K562 (cell line): ENCODE data around the gene CEACAM7. TPM values are rescaled to one million over a fixed set of nuclear protein-coding genes. Genes with fewer than 3 reads are reported as not detected.

Source experiments
- DDX20 ChIP-seq: fragments of 450-650 bp; IDR thresholded peaks from 2 replicates; pipeline ENCODE4 v1.6.1; 2016; ENCODE audit warnings: missing genetic modification characterization, low read depth, mild to moderate bottlenecking, missing compliant biosample characterization, moderate library complexity
- HBP1 ChIP-seq: fragments of 450-650 bp; formaldehyde crosslinking; IDR thresholded peaks from 2 replicates; pipeline ENCODE4 v1.4.0; 2022; ENCODE audit warnings: missing genetic modification characterization
- HEY1 ChIP-seq: fragments of 250-450 bp; sonication (Bioruptor Pico); IDR thresholded peaks from 2 replicates; pipeline ENCODE4 v1.5.0; 2020; ENCODE audit warnings: mild to moderate bottlenecking, moderate library complexity, borderline replicate concordance
- KDM4B ChIP-seq, 2 experiments: fragments of 450-650 bp in 1 of 2; sonication (generic) in 1 of 2; IDR thresholded peaks; 2 replicates each; pipeline ENCODE4 v1.6.1; 2016 to 2017; ENCODE audit warnings: borderline replicate concordance in 2 of 2, antibody characterized with exemption in 1 of 2, low read depth in 1 of 2, mild to moderate bottlenecking in 1 of 2
- MAX ChIP-seq: sonication (generic); formaldehyde crosslinking; IDR thresholded peaks from 2 replicates; pipeline ENCODE4 v1.9.0; 2022; ENCODE audit warnings: mild to moderate bottlenecking, missing genetic modification reagents
- NR3C1 ChIP-seq: sonication (generic); formaldehyde crosslinking; IDR thresholded peaks from 2 replicates; pipeline ENCODE4 v1.8.1; 2022; ENCODE audit warnings: missing genetic modification reagents
- RERE ChIP-seq: sonication (generic); formaldehyde crosslinking; IDR thresholded peaks from 2 replicates; pipeline ENCODE4 v1.8.0; 2023; ENCODE audit warnings: missing genetic modification reagents, mild to moderate bottlenecking, borderline replicate concordance
- SAFB2 ChIP-seq: fragments of 200-400 bp; formaldehyde crosslinking; IDR thresholded peaks from 2 replicates; pipeline ENCODE4 v1.6.1; 2018; ENCODE audit warnings: borderline replicate concordance, low read length, low read depth, moderate library complexity; ENCODE audit not compliant: severe bottlenecking
- SLC30A9 ChIP-seq: fragments of 250-450 bp; sonication (Bioruptor Pico); IDR thresholded peaks from 2 replicates; pipeline ENCODE4 v1.8.0; 2022; ENCODE audit warnings: mild to moderate bottlenecking, moderate library complexity
- SPI1 ChIP-seq: IDR thresholded peaks from 2 replicates; pipeline ENCODE4 v1.6.1; 2011; ENCODE audit warnings: low read depth, low read length, control low read depth, borderline replicate concordance
- USF2 ChIP-seq: sonication (generic); formaldehyde crosslinking; IDR thresholded peaks from 2 replicates; pipeline ENCODE4 v1.5.0; 2020; ENCODE audit warnings: missing genetic modification reagents
- ZBTB12 ChIP-seq: fragments of 250-450 bp; sonication (Bioruptor Pico); IDR thresholded peaks from 2 replicates; pipeline ENCODE4 v1.4.0; 2020
- ZKSCAN1 ChIP-seq: fragments of 150-350 bp; IDR thresholded peaks from 2 replicates; pipeline ENCODE4 v1.6.1; 2016; ENCODE audit warnings: low read depth, low read length
- ZKSCAN8 ChIP-seq: fragments of 200-800 bp; sonication (Bioruptor generic); IDR thresholded peaks from 2 replicates; pipeline ENCODE4 v1.6.1; 2016; ENCODE audit warnings: missing genetic modification characterization, missing compliant biosample characterization
- ZNF239 ChIP-seq: fragments of 250-450 bp; sonication (Bioruptor Pico); IDR thresholded peaks from 2 replicates; pipeline ENCODE4 v1.4.0; 2020; ENCODE audit warnings: mild to moderate bottlenecking
- ZNF717 ChIP-seq: fragments of 250-450 bp; sonication (Bioruptor Pico); IDR thresholded peaks from 2 replicates; pipeline ENCODE4 v1.5.0; 2021
- polyA plus RNA-seq, 8 experiments: library from polyadenylated mRNA; depleted of rRNA in 4 of 8; stranded (reverse) in 5 of 8; unstranded in 3 of 8; fragments of >200 nt; fragmentation: Nextera tagmentation in 2 of 8; fragmentation: Illumina TruSeq in 1 of 8; extraction: Ambion mirVana in 2 of 8; extraction: Trizol in 1 of 8; gene quantifications; 2 replicates each; pipeline versions ENCODE4 v1.2.1 to v1.2.3, GENCODE V29; 2011 to 2014; ENCODE audit warnings: inconsistent platforms in 1 of 8, missing spikeins in 1 of 8
- total RNA-seq, 7 experiments: library from RNA; depleted of rRNA in 6 of 7; stranded (reverse); fragments of >200 nt in 6 of 7; fragmentation: Illumina TruSeq in 2 of 7; extraction: Trizol in 2 of 7; gene quantifications; 2 replicates each; pipeline versions ENCODE4 v1.2.1 to v1.2.3, GENCODE V29; 2011 to 2021; ENCODE audit warnings: low replicate concordance in 1 of 7

CEACAM7 gene
- total and polyA plus RNA-seq, 9 of the 15 experiments (the other 6 are each of a cell fraction or from before 2014, with no cell fraction given) = not detected

GRCh38 chr19:41706741-41707501 is 18.9 kb upstream of the CEACAM7 start (continued):
- TF ChIP-seq RERE (CRISPR knock-in tag) (no peak), DDX20 (tag) (no peak), HBP1 (no peak), SAFB2 (no peak), ZKSCAN8 (CRISPR knock-in tag) (no peak), USF2 (no peak), KDM4B (IDR thresholded peaks at IDR 0.05; ENCODE audit: borderline replicate concordance in 2 of 2, low read depth in 1 of 2) (no peak), NR3C1 (CRISPR knock-in tag) (no peak), ZNF717 (CRISPR knock-in tag) (no peak), SPI1 (peak; percentile 14; the same call in 1 of the 2 replicates), HEY1 (CRISPR knock-in tag) (no peak), ZNF239 (no peak), SLC30A9 (CRISPR knock-in tag) (no peak), ZKSCAN1 (no peak), ZBTB12 (CRISPR knock-in tag) (no peak), MAX (CRISPR knock-in tag) (no peak)
